Activated effector memory CD4-positive, alpha-beta T cell treated with Interleukin-2 at 50 U/mL for 16 hours (primary cell): ENCODE results near the gene GLOD4.
"Not testable (repeated sequence)": the region's sequence is repeated elsewhere in the genome, so short reads cannot be mapped to it uniquely, and the experiment has no call there.

Experiments used
- DNase-seq: peaks from one replicate; pipeline ENCODE4 v3.0.0-alpha.2; 2020

The GLOD4 gene, protein sequence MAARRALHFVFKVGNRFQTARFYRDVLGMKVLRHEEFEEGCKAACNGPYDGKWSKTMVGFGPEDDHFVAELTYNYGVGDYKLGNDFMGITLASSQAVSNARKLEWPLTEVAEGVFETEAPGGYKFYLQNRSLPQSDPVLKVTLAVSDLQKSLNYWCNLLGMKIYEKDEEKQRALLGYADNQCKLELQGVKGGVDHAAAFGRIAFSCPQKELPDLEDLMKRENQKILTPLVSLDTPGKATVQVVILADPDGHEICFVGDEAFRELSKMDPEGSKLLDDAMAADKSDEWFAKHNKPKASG

DNA sequence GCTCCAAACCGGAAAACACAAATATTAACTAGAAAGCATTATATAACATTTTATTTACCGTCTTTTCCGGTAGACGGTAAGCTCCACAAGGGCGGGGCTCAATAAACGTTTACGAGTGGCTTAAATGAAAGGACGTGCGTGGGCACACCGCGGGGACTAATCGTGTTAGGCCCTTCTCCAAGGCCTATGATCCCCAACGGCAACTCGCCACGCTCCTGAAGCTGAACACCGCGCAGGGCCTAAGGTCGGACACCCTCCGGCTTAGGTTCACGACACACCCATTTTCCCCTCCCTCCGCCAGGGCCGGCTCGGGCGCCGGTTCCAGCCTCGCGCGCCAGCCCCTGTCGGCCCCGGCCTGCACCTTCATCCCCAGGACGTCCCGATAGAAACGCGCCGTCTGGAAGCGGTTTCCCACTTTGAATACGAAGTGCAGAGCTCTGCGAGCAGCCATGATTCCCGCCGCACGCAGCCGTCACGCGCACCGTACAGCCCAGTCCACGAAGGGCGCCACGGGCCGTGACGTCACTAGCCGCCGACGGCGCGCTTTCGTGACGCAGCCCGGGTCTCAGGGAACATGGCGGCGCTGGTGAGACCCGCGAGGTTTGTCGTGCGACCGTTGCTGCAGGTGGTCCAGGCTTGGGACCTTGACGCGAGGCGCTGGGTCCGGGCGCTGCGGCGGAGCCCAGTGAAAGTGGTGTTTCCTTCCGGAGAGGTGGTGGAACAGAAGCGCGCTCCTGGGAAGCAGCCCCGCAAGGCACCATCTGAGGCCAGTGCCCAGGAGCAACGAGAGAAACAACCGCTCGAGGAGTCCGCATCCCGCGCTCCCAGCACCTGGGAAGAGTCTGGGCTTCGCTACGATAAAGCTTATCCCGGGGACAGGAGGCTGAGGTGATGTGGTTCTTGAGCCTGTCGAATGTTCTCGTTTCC, at the start of gene GLOD4, which contains the start of gene MRM3:
Gene GLOD4, minus strand, starts transcription at position 476 of the 927 bp plus-strand sequence. Its CDS starts 25 bp downstream, at position 451.
Gene MRM3, plus strand, starts transcription at position 549 of the 927 bp plus-strand sequence. Its CDS starts 26 bp downstream, at position 575.
- peak; percentile 89 for DNase-seq

DNA sequence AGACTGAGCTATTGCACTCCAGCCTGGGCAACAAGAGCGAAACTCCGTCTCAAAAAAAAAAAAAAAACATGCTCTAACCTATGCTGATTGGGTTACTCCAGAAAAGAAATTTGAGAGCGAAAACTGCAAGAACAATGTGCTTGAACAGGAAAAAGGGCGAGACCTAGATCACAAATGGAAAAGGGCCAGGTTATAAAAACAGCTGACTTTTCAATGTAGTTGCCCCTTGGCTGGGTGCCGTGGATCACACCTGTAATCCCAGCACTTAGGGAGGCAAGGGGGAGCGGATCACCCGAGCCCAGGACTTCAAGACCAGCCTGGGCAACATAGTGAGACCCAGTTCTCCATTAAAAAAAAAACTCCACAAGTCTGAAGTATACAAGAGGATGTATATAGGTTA, 48.9 kb upstream of the GLOD4 start:
- DNase-seq = no peak

DNA sequence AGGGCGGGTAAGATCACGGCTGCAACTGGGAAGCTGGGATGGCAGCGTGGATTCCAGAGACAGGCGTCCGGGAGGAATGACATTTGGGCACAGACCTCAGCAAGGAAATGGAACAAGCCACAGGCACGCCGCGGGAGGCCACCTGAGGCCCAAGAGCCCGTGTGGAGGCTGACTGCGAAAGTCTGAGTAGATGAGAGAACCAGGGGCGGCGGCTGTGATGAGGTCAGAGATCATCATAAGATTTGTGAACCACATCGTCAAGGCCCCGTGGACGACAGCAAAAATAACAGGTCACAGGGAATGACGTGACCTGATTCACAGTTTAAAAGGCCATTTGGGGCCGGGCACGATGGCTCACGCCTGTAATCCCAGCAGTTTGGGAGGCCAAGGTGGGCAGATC, 48.3 kb upstream of the GLOD4 start:
- no peak for DNase-seq

DNA sequence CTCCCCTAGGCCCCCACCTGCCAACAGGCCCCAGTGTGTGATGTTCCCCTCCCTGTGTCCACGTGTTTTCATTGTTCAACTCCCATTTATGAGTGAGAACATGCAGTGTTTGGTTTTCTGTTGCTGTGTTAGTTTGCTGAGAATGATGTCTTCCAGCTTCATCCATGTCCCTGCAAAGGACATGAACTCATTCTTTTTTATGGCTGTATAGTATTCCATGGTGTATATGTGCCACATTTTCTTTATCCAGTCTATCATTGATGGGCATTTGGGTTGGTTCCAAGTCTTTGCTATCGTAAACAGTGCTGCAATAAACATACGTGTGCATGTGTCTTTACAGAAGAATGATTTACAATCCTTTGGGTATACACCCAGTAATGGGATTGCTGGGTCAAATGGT, 47.5 kb upstream of the GLOD4 start:
- DNase-seq = not testable (repeated sequence)

DNA sequence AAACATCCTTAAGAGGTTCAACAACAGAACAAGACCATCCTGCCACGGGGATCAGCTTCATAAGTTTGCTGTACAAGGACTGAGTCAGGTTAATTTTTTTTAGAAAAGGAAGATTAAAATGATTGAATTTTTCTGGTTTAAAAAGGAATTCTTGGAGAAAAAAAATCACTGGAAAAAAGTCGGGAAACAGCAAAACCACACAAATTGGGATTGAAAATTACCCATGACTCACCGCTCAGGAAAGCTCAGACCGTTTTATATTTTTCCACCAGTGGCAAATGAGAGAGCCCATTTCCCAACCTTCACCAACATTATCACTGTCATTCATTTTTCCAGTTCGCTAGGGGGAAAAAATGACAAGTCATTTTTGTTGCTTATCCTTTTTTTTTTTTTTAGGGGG, 46.7 kb upstream of the GLOD4 start:
- DNase-seq = no peak

DNA sequence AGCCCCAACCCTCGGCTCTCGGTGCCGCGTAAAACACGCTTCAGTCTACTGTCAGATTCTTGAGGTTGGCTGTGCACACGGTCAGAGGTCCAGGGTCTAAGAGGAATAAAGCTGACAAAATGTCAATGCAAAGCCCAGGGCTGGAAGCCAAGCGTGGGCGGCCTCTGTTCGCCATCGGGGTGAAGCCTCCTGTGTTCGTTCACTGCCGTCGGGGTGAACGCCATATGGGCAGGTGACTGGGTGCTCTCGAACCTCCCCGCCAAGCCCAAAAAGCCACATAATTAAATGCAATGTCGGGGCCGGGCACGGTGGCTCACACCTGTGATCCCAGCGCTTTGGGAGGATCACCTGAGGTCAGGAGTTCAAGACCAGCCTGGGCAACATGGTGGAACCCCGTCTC, 44.7 kb upstream of the GLOD4 start:
- no peak for DNase-seq

DNA sequence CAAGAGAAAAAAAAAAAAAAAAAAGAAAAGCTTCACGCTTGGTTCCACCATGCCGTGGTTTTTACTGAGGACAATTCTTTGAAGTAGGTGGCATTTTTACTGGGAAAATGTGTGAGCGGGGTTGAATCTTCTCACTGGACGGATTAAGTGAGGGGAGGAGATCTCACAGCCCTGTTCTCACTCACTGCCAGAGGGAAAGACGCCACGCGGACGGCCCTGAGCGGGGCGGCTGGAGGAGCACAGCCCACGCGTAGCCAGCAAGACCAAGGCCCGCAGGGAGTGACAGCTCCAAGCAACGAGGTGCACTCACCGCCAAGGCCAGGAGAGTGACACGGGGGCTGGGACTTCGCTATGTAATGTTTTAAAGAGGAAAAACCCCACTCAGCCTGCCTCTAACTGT, 43.1 kb upstream of the GLOD4 start:
- no peak for DNase-seq

DNA sequence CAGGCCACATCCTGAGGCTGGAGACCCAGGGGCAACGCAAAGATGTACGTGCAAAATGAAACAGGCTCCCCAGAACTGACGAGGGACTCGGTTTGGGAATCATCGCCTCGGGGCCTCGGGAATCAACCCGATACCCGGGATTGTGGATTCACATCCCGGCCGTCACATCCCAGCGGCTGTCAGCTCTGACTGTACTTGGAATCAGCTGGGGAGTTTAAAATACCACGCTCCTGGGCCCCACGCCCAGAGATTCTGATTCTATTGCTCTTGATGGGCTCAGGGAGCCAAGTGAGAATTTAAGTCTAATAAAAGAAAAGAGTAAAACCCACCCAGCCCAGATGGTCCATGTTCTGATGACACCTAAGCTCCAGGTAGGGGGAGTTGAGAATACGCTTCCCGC, 42.3 kb upstream of the GLOD4 start:
- DNase-seq = no peak

DNA sequence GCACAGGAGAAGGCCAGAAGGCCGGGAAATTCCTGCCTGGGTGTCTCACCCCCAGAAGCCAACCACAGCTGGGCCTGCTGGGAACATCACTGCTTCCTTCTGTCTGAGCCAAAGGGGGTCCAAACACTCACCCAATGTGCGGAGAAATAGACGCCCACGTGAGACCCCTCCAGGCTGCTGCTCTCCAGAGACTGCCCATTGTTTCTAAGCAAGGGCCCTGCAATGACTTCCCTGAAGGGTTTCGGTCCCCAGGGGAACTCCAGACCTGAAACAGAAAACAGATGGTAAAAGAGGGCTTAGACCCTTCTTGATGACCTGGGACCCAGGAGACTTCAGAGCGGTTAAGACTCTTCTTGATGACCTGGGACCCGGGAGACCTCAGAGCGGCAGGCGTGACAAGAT, 41.4 kb upstream of the GLOD4 start:
- DNase-seq = no peak

DNA sequence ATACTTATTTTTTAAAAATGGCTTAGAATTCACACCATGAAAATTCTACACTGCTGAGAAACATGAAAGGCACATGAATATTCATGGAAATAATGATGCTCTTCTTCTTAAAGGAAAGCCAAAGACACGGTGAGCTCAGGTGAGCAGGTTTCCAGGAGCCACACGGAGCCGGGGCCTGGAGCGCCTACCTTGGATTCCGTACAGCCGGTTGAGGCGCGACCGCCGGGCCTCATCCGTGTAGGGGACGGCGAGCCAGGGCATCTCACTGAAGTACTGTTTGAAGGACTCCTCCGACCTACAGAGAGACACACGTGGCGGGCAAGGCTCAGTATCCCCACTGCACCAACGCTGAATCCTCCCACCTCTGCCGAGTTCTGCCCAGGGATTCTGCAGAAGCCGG, 37.2 kb upstream of the GLOD4 start:
- no peak for DNase-seq

DNA sequence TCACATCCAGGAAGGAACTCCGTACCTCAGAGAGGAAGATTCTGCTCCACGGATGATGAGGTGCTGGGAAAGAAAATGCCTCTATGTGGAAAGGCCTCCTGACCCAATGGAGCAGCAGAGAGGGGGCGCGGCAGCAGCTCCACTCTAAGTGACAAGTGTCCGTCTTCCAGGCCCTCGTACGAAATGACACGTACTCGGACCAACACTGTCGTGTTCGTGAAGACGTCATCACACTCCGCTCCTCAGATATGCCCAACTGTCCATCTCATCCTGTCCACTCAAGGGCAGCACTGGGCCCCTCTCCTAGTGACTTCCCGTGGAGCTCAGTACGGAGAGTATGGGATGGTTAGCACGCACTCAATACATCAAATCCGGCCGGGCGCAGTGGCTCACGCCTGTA, 32.3 kb upstream of the GLOD4 start:
- DNase-seq = no peak

DNA sequence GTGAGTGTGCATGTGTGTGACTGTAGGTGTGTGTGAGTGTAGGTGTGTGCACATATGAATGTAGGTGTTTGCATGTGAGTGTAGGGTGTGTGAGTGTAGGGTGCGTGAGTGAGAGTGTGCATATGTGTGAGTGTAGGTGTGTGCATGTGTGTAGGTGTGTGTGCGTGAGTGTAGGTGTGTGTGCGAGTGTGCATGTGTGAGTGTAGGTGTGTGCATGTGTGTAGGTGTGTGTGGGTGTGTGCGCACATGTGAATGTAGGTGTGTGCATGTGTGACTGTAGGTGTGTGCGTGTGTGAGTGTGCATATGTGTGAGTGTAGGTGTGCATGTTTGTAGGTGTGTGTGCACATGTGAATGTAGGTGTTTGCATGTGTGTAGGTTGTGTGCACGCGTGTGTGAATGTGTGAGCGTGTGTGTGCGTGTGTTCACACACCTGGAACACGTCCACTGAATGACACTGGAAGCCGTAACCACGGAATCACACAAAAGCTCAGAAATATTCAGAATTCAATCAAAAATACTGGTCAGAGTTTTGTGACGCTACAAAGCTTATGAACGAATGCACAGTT, 30.6 kb upstream of the GLOD4 start:
- no peak for DNase-seq

DNA sequence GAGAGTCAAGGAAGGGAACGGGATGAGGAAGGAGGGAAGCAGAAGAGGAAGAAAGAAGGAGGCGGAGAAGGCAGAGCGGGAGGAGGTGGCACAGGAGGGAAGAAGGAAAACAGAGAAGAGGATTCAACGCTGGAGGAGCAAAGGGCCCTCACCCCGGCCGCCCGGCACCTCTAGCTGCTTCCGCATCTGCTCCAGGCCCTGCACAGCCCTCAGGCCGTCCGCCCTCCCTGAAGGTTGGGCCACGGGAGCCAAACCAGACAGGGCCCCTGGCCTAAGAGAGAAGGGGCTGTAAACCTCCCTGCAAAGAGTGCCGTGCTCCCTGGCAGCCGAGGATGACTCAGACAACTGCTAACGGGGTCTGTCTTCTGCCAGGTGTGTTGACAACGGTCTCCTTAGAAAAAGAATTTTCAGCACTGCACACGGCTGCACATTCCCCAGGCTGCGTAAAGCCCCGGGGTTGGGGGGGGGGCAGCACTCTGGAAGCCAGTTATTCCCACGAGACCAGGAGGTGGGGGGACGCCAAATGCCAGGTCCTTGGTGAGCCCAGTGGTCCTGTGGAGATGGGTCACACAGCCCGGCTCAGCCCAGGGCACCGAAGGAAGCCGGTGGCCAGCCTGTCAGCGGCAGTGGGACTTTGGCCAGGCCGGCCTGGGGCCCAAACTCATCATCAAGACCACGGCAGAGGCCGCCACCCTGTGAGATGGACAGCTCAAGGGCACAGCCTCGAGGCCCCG, 29.1 kb upstream of the GLOD4 start:
- DNase-seq = no peak

DNA sequence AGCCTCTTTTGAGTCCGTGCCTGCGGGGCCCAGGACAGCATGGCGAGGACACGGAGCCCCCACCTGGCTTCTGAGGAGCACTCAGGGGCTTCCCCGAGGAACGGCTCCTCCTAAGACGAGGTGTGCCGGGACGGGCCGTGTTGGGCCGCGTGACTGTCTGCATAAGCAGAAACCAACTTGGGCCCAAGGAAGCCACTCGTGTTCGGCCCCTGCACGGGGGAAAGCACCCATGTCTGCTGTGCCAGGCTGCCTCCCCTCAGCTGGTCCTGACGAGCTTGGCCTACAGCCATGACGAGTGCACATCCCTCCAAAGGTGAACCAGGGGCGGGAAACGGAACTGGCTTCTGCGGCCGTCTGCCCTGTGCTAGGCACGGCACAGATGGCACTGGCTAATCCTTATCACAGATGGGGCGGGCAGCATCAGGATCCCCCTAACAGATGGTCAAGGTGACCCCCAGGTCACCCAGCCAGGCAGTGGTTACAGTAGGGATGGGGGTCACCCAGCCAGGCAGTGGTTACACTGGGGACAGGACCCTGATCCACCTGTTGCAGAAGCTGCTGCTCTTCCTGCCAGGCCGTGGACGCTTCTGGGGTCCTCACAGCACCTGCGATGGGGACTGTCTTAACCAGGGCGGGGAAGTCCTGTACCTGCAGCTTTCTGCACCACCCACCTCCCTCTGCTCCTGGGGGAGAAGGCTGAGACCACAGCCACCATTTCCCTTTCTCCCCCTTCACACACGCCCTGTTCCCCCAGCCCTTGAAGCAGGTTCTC, 25.6 kb upstream of the GLOD4 start:
- DNase-seq = no peak

DNA sequence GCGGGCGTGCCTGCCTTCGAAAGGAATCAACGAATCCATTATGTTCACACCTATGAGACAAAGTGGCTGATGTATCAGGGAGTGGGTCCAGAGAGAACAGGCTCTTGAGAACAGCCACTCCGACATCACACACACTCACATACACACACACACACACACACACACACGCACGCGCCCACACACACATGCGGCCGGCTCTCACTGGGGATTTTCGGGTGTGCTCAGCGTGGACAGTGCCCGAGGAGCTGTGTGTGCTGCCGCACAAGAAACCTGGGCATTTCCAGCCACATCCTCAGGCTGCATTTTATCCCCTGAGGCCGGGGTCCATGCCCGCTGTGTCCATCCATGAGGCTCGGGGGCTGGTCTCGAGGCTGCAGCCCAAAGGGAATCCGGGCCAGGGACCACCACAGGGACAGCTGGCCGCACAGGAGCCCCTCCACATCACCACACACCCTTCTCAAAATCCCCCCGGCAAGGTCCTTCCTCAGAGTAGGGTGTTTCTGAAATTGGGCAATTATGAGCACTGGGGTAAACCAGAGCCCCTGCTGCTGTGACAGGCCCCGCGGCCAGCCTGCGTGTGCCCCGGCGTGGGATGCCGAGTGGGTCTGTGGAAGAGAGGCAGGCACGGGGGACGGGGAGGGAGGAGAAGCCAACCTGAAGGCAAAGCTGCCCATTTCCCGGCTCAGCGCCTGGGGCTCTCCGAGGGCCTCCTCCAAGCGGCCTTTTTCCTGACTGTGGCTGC, 24.9 kb upstream of the GLOD4 start:
- no peak for DNase-seq

DNA sequence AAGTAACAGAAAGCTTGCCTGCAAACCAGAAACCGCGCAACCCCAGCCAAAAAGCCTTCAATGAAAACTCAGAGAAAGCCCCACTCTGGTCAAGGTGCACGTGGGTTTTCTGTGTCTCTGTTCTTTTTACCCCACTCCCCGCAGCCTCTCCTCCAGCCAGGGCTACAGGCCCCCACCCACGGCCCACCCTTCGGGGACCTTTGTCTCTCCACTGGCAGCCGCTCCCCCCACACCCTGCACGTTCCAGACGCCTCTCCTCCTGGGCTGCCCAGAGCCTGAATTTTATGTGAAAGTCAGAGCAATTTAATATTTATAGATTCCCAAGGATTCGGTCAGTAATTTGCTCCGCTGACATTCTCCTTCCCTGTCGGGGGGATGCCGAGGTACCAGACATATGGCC, 24.3 kb upstream of the GLOD4 start:
- DNase-seq = no peak

DNA sequence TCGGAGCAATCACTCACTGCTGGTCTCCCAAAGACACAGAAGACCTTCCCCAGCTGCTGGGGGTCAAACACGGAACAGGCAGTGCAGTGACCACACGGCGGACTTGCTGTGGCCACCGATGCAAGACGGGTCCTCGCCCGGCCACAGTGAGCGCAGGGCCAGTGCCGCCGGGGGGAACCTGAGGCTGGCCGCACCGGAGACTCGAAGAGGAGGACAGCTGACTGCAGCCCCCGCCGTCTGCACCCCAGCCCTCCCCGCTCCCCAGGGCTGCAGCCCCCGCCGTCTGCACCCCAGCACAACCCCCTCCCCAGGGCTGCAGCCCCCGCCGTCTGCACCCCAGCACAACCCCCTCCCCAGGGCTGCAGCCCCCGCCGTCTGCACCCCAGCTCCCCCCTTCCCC, 23.8 kb upstream of the GLOD4 start:
- DNase-seq = not testable (repeated sequence)

DNA sequence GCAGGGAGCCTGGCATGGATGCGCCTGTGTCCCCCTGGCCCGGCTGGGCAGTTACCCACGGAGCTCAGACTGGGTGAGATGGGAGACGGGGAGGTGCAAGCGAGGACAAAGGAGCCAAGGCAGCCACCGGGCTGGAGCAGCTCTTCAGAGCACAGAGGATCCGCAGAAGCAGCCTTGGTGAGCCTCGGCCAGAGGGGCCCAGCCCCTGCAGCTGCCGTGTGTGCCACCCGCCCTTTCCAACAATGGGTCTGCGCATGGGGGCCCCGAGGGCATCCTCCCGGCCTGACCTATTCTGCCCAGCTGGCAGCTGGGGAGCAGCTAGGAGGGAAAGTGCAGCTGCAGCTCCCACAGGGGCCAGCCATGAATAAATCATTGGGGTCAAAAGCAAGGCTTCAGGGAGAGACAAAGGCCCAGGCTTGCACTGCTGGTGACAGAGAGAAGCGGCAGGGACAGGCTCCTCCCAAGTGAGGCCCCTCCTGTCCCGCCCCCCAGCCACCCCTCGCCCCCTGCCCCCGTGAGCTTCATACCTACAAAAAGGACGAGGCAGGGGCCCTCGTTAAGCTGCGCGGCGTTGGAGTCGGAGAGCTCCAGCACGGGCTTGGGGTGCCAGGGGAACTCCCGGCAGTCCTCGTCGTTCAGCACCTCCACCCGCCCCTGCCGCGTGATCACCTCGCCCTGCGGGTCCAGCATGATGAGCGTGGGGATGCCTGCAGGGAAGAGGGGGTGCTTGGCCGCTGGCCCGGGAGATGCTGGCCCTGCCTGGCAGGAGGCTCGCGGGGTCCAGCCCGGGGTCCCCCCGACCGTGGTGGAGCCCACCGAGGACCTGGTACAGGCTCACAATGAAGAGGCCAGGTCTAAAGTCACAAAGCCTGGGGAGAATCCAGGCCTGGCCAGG, 22.7 kb upstream of the GLOD4 start:
- DNase-seq = no peak

DNA sequence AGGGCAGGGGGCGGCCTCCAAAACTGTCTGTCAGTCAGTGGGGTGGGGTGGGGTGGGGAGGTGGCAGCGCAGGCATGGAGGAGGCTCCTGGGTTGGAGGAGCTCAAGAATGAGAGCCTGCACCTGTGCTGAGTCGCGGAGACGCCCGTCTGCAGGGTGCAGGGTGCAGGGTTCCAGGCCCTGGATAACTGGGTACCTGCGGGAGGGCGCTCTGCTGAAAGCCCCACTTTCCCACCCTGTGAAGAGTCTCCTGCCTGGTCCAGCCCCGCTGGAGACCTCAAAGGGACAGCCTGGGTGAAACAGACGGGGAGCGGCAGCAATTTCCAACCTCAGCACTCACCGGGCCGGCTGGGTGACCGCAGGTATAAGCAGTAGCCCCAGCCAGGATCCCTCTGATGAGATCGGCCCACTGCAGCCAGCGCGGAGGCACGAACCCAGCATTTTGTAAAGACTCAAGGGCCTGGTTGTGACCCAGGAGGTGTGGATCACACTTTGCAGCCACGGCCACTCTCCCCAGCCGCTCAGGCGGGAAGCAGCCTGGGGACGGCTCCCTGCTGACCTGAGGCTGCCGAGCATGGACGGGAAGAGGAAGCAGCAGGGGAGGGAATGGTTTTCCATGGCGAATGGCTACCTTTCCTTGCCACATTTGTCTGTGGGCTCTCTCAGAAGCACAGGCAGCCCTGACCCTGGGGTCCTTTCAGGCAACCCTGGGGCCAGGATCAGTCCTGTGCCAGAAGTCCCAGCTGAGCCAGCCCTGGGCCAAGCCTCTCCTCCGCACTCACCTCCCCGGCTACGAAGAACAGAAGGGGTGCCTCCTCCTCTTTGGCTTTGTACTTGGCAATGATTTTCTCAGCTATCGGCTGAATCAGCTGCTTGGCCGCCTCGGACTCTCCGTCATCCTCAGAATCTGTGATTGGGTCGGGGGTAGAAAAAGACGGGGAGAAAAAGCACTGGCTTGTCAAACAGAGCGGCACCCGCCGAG, 21.1 kb upstream of the GLOD4 start:
- no peak for DNase-seq
